ENCODE measurements around the gene ECHDC3.
"Not testable (repeated sequence)": the region's sequence is repeated elsewhere in the genome, so short reads cannot be mapped to it uniquely, and the experiment has no call there.

Gene ECHDC3

GRCh38 chr10:11715815-11716494 is 26.2 kb upstream of the ECHDC3 start:
- no peak for DNase-seq (ENCODE audit: low read depth)

- DNase-seq (ENCODE audit: low read depth), result no peak
Observed at GRCh38 chr10:11716686-11717085, 25.5 kb upstream of the ECHDC3 start.

GRCh38 chr10:11719496-11720259 is 22.5 kb upstream of the ECHDC3 start:
- no peak for DNase-seq (ENCODE audit: low read depth)

- DNase-seq (ENCODE audit: low read depth), result no peak
Observed at GRCh38 chr10:11720260-11720741, 21.9 kb upstream of the ECHDC3 start.

GRCh38 chr10:11721806-11722205 is 20.4 kb upstream of the ECHDC3 start:
- DNase-seq (ENCODE audit: low read depth), result no peak

- DNase-seq (ENCODE audit: low read depth), result no peak
Observed at GRCh38 chr10:11723359-11723758, 18.8 kb upstream of the ECHDC3 start.

GRCh38 chr10:11724938-11725776 is 17.0 kb upstream of the ECHDC3 start:
- DNase-seq (ENCODE audit: low read depth), result no peak

GRCh38 chr10:11725912-11726311 is 16.3 kb upstream of the ECHDC3 start:
- no peak for DNase-seq (ENCODE audit: low read depth)

GRCh38 chr10:11727563-11727962 is 14.6 kb upstream of the ECHDC3 start:
- DNase-seq (ENCODE audit: low read depth), result no peak

GRCh38 chr10:11728353-11728752 is 13.8 kb upstream of the ECHDC3 start:
- DNase-seq (ENCODE audit: low read depth), result no peak

- no peak for DNase-seq (ENCODE audit: low read depth)
Observed at GRCh38 chr10:11729790-11730315, 12.3 kb upstream of the ECHDC3 start.

- no peak for DNase-seq (ENCODE audit: low read depth)
Observed at GRCh38 chr10:11730779-11731178, 11.4 kb upstream of the ECHDC3 start.

GRCh38 chr10:11736767-11737166 is 5.4 kb upstream of the ECHDC3 start:
- DNase-seq (ENCODE audit: low read depth), result not testable (repeated sequence)

GRCh38 chr10:11737258-11738032 is 4.7 kb upstream of the ECHDC3 start:
- DNase-seq (ENCODE audit: low read depth), result not testable (repeated sequence)

- no peak for DNase-seq (ENCODE audit: low read depth)
Observed at GRCh38 chr10:11740907-11741306, 1.3 kb upstream of the ECHDC3 start.

- no peak for DNase-seq (ENCODE audit: low read depth)
Observed at GRCh38 chr10:11741608-11742007, 574 bp upstream of the ECHDC3 start.

- DNase-seq (ENCODE audit: low read depth), result no peak
Observed at GRCh38 chr10:11742779-11743298, 657 bp downstream of the ECHDC3 start.

- no peak for DNase-seq (ENCODE audit: low read depth)
Observed at GRCh38 chr10:11743461-11744338, 1.5 kb downstream of the ECHDC3 start.

GRCh38 chr10:11745045-11745444 is 2.9 kb downstream of the ECHDC3 start:
- no peak for DNase-seq (ENCODE audit: low read depth)

- DNase-seq (ENCODE audit: low read depth), result no peak
Observed at GRCh38 chr10:11746883-11747539, 4.8 kb downstream of the ECHDC3 start.
